GM13977 (cell line): ENCODE measurements around the gene RPS21.

Experiments used
- DNase-seq: peaks from one replicate; pipeline ENCODE4 v3.0.0; 2012; ENCODE audit warnings: low spot score
- in situ Hi-C: fragments of 300-500 bp; cut with MboI; formaldehyde crosslinking; loops from one replicate; pipeline ENCODE4 v1.12.0; 2022; ENCODE audit warnings: low sequenced_read_pairs, low pct_unique_long_range_greater_than_20kb, mixed read lengths, inconsistent platforms; ENCODE audit not compliant: unreplicated experiment
- TF ChIP-seq, protein P1 (sequence below): IDR thresholded peaks from 2 replicates; pipeline ENCODE4 v1.5.1; 2012; ENCODE audit warnings: mild to moderate bottlenecking, control low read depth; ENCODE audit not compliant: insufficient read depth; ENCODE audit errors: extremely low read depth, missing control alignments

RPS21 gene

DNA sequence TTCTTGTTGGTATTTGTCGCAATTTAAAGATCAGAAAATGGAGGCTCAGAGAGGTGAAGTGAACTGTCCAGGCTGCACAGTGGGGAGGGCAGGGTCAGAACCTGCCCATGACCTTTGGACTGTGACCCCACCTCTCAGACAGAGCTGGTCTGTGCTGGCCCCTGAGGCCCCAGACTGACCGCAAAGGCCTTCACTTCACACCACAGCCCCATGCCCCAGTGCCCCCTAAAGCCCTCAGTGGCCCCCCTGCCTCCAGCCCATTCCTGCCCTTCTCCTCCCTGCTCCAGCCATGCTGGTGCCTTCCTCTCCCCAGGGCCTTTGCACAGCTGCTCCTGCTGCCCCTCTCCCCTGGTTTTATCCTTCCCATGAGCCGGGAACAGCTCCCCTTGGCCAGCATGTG lies 49.8 kb downstream of the RPS21 start:
- in situ Hi-C loops: no loop called here
- TF ChIP-seq, protein P1, sequence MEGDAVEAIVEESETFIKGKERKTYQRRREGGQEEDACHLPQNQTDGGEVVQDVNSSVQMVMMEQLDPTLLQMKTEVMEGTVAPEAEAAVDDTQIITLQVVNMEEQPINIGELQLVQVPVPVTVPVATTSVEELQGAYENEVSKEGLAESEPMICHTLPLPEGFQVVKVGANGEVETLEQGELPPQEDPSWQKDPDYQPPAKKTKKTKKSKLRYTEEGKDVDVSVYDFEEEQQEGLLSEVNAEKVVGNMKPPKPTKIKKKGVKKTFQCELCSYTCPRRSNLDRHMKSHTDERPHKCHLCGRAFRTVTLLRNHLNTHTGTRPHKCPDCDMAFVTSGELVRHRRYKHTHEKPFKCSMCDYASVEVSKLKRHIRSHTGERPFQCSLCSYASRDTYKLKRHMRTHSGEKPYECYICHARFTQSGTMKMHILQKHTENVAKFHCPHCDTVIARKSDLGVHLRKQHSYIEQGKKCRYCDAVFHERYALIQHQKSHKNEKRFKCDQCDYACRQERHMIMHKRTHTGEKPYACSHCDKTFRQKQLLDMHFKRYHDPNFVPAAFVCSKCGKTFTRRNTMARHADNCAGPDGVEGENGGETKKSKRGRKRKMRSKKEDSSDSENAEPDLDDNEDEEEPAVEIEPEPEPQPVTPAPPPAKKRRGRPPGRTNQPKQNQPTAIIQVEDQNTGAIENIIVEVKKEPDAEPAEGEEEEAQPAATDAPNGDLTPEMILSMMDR: no peak
- DNase-seq: no peak

DNA sequence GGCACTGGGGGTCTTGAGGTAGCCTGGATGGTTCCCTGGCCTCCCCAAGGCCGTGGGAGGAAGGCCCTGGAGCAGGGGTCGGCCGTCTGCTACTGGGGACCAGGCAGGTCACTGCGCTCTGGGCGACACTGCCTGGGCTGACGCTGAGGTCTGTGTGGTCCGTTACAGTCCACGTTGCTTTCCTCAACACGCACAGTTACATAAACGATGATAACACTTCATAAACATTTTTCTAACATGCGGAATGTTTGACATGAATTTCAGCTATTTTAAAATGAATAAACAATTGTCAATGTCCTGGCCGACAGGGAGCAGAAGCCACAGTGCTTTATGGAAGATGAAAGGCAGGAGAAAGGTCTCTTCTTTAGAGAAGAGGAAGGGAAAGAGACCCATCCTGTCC lies 50.6 kb downstream of the RPS21 start:
- TF ChIP-seq, protein P1: no peak
- in situ Hi-C loops: no loop called here

DNA sequence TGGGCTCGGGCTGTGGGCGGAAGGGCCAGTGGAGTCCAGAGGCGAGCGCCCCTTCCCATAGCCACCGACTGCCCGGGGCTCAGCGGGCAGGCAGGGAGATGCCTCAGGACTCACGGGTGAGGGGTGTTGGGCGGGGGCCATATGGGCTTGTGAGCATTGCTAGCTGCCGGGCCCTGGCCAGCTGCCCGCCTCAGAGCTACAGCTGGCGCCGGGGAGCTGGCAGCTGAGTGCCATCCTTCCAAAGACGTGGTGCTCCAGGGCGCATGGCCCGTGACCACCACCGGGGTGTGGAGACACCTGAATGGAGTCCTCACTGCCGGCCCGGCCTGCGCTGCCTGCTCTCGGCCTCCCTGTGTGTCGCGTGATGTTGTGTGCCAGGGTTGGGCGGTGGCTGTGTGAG lies 51.0 kb downstream of the RPS21 start:
- no peak for DNase-seq
- in situ Hi-C loops: no loop called here
- TF ChIP-seq, protein P1: no peak

More for the DNA sequence above, 50.6 kb downstream of the RPS21 start:
- DNase-seq: no peak
